ENCODE data around the gene ZSCAN32.

- TF ChIP-seq CTCF (IDR thresholded peaks at IDR 0.05; ENCODE audit: insufficient read depth, low read length, poor library complexity, severe bottlenecking) (no peak), EZH2phosphoT487 (conservative IDR thresholded peaks at IDR 0.05; ENCODE audit: low read length) (no peak)
These were observed 392 bp downstream of the ZSCAN32 start for GRCh38 chr16:3400446-3400778.

Data from SU-DHL-6 (cell line).